WTC11 (cell line): ENCODE measurements around the gene TATDN3. TPM values are rescaled to one million over a fixed set of nuclear protein-coding genes. Genes with fewer than 3 reads are reported as not detected.
A peak's percentile ranks its signal among the peaks of the same experiment; 100 is the strongest.
"Not testable (repeated sequence)": the region's sequence is repeated elsewhere in the genome, so short reads cannot be mapped to it uniquely, and the experiment has no call there.

ENCODE experiments used
- ATAC-seq: fragments of 200-7000 bp; cut with Tn5 transposase; 2 replicates; pipeline ENCODE4 v1.10.0; 2021; ENCODE audit warnings: mild to moderate bottlenecking, moderate library complexity
- CTCF ChIA-PET: fragments of 300-600 bp; sonication (Branson Sonifier 250); formaldehyde crosslinking; loops from one replicate; lab custom pipeline; 2021; ENCODE audit warnings: antibody characterized with exemption; lab: Charles Lee
- POLR2A ChIA-PET: fragments of 350-600 bp; sonication (Branson Sonifier 250); formaldehyde crosslinking; loops from one replicate; lab custom pipeline; 2021; ENCODE audit warnings: antibody characterized with exemption; lab: Charles Lee
- DNase-seq: peaks from one replicate; pipeline ENCODE4 v3.0.0; 2021; ENCODE audit warnings: low spot score
- H3K27ac Mint-ChIP-seq: 2 replicates; pipeline ENCODE4 v1.8.0; 2021; ENCODE audit warnings: mixed read lengths
- H3K27me3 Mint-ChIP-seq: 2 replicates; pipeline ENCODE4 v1.8.0; 2021; ENCODE audit warnings: low read depth, mild to moderate bottlenecking, moderate library complexity, mixed read lengths
- H3K36me3 Mint-ChIP-seq: 2 replicates; pipeline ENCODE4 v1.8.0; 2021; ENCODE audit warnings: mixed read lengths
- H3K4me1 Mint-ChIP-seq: 2 replicates; pipeline ENCODE4 v1.8.0; 2022; ENCODE audit warnings: mixed read lengths
- H3K4me3 Mint-ChIP-seq: 2 replicates; pipeline ENCODE4 v1.8.0; 2021; ENCODE audit warnings: mild to moderate bottlenecking, moderate library complexity, mixed read lengths
- H3K9me3 Mint-ChIP-seq: 2 replicates; pipeline ENCODE4 v1.8.0; 2021; ENCODE audit warnings: mixed read lengths
- ATF6 ChIP-seq: sonication (generic); formaldehyde crosslinking; IDR thresholded peaks from 2 replicates; pipeline ENCODE4 v1.8.1; 2023; ENCODE audit warnings: mild to moderate bottlenecking, missing genetic modification reagents
- CREM ChIP-seq: sonication (generic); formaldehyde crosslinking; IDR thresholded peaks from 2 replicates; pipeline ENCODE4 v1.8.1; 2022; ENCODE audit warnings: mild to moderate bottlenecking, missing genetic modification reagents, moderate library complexity
- ETV6 ChIP-seq: sonication (generic); formaldehyde crosslinking; IDR thresholded peaks from 2 replicates; pipeline ENCODE4 v1.8.1; 2022; ENCODE audit warnings: mild to moderate bottlenecking, missing genetic modification reagents
- FOXJ3 ChIP-seq: sonication (generic); formaldehyde crosslinking; IDR thresholded peaks from 2 replicates; pipeline ENCODE4 v1.9.0; 2021; ENCODE audit warnings: missing genetic modification reagents, mild to moderate bottlenecking, borderline replicate concordance
- IRF2 ChIP-seq: sonication (generic); formaldehyde crosslinking; IDR thresholded peaks from 2 replicates; pipeline ENCODE4 v1.8.0; 2022; ENCODE audit warnings: low read depth, missing genetic modification reagents, borderline replicate concordance
- KAT7 ChIP-seq: sonication (generic); formaldehyde crosslinking; IDR thresholded peaks from 2 replicates; pipeline ENCODE4 v1.8.1; 2023; ENCODE audit warnings: missing genetic modification reagents, mild to moderate bottlenecking, borderline replicate concordance
- MLX ChIP-seq: sonication (generic); formaldehyde crosslinking; IDR thresholded peaks from 2 replicates; pipeline ENCODE4 v1.8.1; 2023; ENCODE audit warnings: mild to moderate bottlenecking, missing genetic modification reagents, moderate library complexity
- MYBL2 ChIP-seq: sonication (generic); formaldehyde crosslinking; IDR thresholded peaks from 2 replicates; pipeline ENCODE4 v1.8.1; 2023; ENCODE audit warnings: mild to moderate bottlenecking, moderate library complexity, missing genetic modification reagents
- PRDM15 ChIP-seq: sonication (generic); formaldehyde crosslinking; IDR thresholded peaks from 2 replicates; pipeline ENCODE4 v1.8.0; 2022; ENCODE audit warnings: missing genetic modification reagents
- PRRX2 ChIP-seq: fragments of 250-450 bp; sonication (Bioruptor Pico); IDR thresholded peaks from 2 replicates; pipeline ENCODE4 v1.8.0; 2021; ENCODE audit warnings: mild to moderate bottlenecking
- RORB ChIP-seq: fragments of 250-450 bp; sonication (Bioruptor Pico); IDR thresholded peaks from 2 replicates; pipeline ENCODE4 v1.9.0; 2021; ENCODE audit warnings: mild to moderate bottlenecking
- SOX15 ChIP-seq: fragments of 250-450 bp; sonication (Bioruptor Pico); IDR thresholded peaks from 2 replicates; pipeline ENCODE4 v1.9.0; 2021; ENCODE audit warnings: mild to moderate bottlenecking
- SP1 ChIP-seq: sonication (generic); formaldehyde crosslinking; conservative IDR thresholded peaks from 2 replicates; pipeline ENCODE4 v1.8.1; 2022; ENCODE audit warnings: missing genetic modification reagents
- TCF7 ChIP-seq: sonication (generic); formaldehyde crosslinking; IDR thresholded peaks from 2 replicates; pipeline ENCODE4 v1.8.0; 2022; ENCODE audit warnings: mild to moderate bottlenecking, low read depth, missing genetic modification reagents, moderate library complexity
- TEAD4 ChIP-seq: sonication (generic); formaldehyde crosslinking; IDR thresholded peaks from 2 replicates; pipeline ENCODE4 v1.8.0; 2022; ENCODE audit warnings: mild to moderate bottlenecking, missing genetic modification reagents
- TP53 ChIP-seq: sonication (generic); formaldehyde crosslinking; IDR thresholded peaks from 2 replicates; pipeline ENCODE4 v1.8.1; 2023; ENCODE audit warnings: mild to moderate bottlenecking, missing genetic modification reagents
- ZBTB43 ChIP-seq: sonication (generic); formaldehyde crosslinking; IDR thresholded peaks from 2 replicates; pipeline ENCODE4 v1.8.1; 2023; ENCODE audit warnings: mild to moderate bottlenecking, missing genetic modification reagents
- ZNF232 ChIP-seq: sonication (generic); formaldehyde crosslinking; IDR thresholded peaks from 2 replicates; pipeline ENCODE4 v1.8.0; 2022; ENCODE audit warnings: mild to moderate bottlenecking, missing genetic modification reagents
- ZNF423 ChIP-seq: fragments of 250-450 bp; sonication (Bioruptor Pico); IDR thresholded peaks from 2 replicates; pipeline ENCODE4 v2.1.2; 2022; ENCODE audit warnings: mild to moderate bottlenecking, moderate library complexity
- ZNF671 ChIP-seq: fragments of 250-450 bp; sonication (Bioruptor Pico); IDR thresholded peaks from 2 replicates; pipeline ENCODE4 v1.8.0; 2021; ENCODE audit warnings: mild to moderate bottlenecking
- total RNA-seq: library from RNA; stranded (reverse); gene quantifications from 3 replicates; pipeline ENCODE4 v1.2.3, GENCODE V29; 2021
- TF ChIP-seq, protein P1 (sequence below): fragments of 250-450 bp; sonication (Bioruptor Pico); IDR thresholded peaks from 2 replicates; pipeline ENCODE4 v1.9.0; 2021; ENCODE audit warnings: moderate library complexity, mild to moderate bottlenecking, inconsistent platforms, borderline replicate concordance
- TF ChIP-seq, protein P2 (sequence below): fragments of 250-450 bp; sonication (Bioruptor Pico); IDR thresholded peaks from 2 replicates; pipeline ENCODE4 v1.9.0; 2021; ENCODE audit warnings: mild to moderate bottlenecking

TATDN3 gene
- total RNA-seq, 1 experiment from 2014 or later = 19.3 TPM

GRCh38 chr1:212862111-212862690 lies 70.5 kb downstream of the TATDN3 start:
- ATAC-seq (no peak), DNase-seq (no peak)
- H3K36me3 Mint-ChIP-seq = peaks cover 41% of the 10 kb centered on the region
- no peak overlapping the region for H3K27ac Mint-ChIP-seq
- ChIA-PET POLR2A (interaction anchor here (0.7 kb wide), 1 partner anchor 1758 kb away, joined by 3 read pairs; no protein-coding TSS in a partner anchor), CTCF (interaction anchor here (3.0 kb wide), 1 partner anchor 47 kb away, joined by 14 read pairs; no protein-coding TSS in a partner anchor)
- H3K9me3 Mint-ChIP-seq = no peaks in the 10 kb centered on the region
- peaks cover 25% of the 10 kb centered on the region for H3K4me1 Mint-ChIP-seq
- no peaks in the 10 kb centered on the region for H3K27me3 Mint-ChIP-seq
- no peak overlapping the region for H3K4me3 Mint-ChIP-seq
- TF ChIP-seq MYBL2 = no peak
- TF ChIP-seq ZBTB43 = no peak
- TF ChIP-seq ZNF232 (CRISPR knock-in tag) = no peak
- no peak for TF ChIP-seq FOXJ3 (CRISPR knock-in tag)
- TF ChIP-seq KAT7 (CRISPR knock-in tag) = no peak
- TF ChIP-seq ZNF423 = no peak
- no peak for TF ChIP-seq CREM
- no peak for TF ChIP-seq TCF7 (CRISPR knock-in tag)
- TF ChIP-seq RORB (CRISPR knock-in tag) = no peak
- TF ChIP-seq TP53 (CRISPR knock-in tag) = no peak
- TF ChIP-seq ETV6 (CRISPR knock-in tag) = no peak
- no peak for TF ChIP-seq SP1 (CRISPR knock-in tag)
- TF ChIP-seq, all 79 proteins: peak for 0

DNA sequence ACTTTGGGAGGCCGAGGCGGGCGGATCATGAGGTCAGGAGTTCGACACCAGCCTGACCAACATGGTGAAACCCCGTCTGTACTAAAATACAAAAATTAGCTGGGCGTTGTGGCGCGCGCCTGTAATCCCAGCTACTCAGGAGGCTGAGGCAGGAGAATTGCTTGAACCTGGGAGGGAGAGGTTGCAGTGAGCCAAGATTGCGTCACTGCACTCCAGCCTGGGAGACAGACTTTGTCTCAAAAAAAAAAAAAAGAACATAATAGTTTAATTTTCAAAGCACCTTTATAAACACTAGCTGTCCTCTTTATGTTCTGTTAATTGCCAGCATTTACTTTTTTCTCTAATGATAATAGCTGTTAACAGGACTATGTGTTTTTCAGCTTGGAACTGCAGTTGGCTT lies 71.7 kb downstream of the TATDN3 start:
- H3K27me3 Mint-ChIP-seq, H3K4me3 Mint-ChIP-seq, H3K27ac Mint-ChIP-seq, H3K9me3 Mint-ChIP-seq, ATAC-seq, DNase-seq: not testable (repeated sequence)
- peaks cover 42% of the 10 kb centered on the region for H3K36me3 Mint-ChIP-seq
- peaks cover 26% of the 10 kb centered on the region for H3K4me1 Mint-ChIP-seq
- ChIA-PET CTCF (interaction anchor here (0.6 kb wide), 1 partner anchor 39 kb away, joined by 3 read pairs; no protein-coding TSS in a partner anchor), POLR2A (interaction anchor here (0.6 to 0.7 kb wide), 3 partner anchors 15 to 90 kb away, joined by 3 to 4 read pairs (median 3); no protein-coding TSS in a partner anchor)

DNA sequence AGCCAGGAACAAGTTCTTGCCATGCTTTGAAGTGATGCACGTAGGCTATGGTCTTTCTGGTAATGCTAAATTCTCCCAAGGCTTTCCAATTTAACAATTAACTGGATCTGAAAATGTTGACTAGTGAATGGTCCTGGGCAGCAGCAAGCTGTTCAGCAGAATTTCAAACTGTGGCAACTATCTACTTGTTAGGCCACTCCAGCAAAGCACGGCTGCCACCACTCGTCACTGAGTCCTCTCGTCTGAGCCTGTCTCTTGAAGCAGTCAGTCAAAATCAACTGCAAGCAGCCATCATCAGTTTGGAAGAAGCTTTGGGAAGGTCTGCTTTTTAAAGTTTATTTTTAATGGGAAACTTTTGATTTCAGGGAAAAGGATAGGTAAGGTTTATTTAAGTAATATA lies 72.5 kb downstream of the TATDN3 start:
- H3K27me3 Mint-ChIP-seq = no peaks in the 10 kb centered on the region
- H3K4me3 Mint-ChIP-seq = no peak overlapping the region
- H3K4me1 Mint-ChIP-seq = peaks cover 29% of the 10 kb centered on the region
- peak overlapping the region; percentile 73 for H3K27ac Mint-ChIP-seq
- ChIA-PET CTCF (no interaction called here), POLR2A (interaction anchor here (0.6 kb wide), 1 partner anchor 44 kb away, joined by 3 read pairs; no protein-coding TSS in a partner anchor)
- H3K36me3 Mint-ChIP-seq = peaks cover 44% of the 10 kb centered on the region
- no peak for DNase-seq
- H3K9me3 Mint-ChIP-seq = no peaks in the 10 kb centered on the region
- ATAC-seq = no peak
- TF ChIP-seq SOX15 (CRISPR knock-in tag) (no peak), IRF2 (CRISPR knock-in tag) (no peak), PRRX2 (CRISPR knock-in tag) (no peak), ATF6 (no peak), ZNF671 (CRISPR knock-in tag) (no peak), MLX (CRISPR knock-in tag) (no peak), TEAD4 (CRISPR knock-in tag) (no peak), PRDM15 (CRISPR knock-in tag) (no peak)
- TF ChIP-seq, protein P1, sequence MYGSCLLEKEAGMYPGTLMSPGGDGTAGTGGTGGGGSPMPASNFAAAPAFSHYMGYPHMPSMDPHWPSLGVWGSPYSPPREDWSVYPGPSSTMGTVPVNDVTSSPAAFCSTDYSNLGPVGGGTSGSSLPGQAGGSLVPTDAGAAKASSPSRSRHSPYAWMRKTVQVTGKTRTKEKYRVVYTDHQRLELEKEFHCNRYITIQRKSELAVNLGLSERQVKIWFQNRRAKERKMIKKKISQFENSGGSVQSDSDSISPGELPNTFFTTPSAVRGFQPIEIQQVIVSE (CRISPR knock-in tag) = no peak
- TF ChIP-seq, protein P2, sequence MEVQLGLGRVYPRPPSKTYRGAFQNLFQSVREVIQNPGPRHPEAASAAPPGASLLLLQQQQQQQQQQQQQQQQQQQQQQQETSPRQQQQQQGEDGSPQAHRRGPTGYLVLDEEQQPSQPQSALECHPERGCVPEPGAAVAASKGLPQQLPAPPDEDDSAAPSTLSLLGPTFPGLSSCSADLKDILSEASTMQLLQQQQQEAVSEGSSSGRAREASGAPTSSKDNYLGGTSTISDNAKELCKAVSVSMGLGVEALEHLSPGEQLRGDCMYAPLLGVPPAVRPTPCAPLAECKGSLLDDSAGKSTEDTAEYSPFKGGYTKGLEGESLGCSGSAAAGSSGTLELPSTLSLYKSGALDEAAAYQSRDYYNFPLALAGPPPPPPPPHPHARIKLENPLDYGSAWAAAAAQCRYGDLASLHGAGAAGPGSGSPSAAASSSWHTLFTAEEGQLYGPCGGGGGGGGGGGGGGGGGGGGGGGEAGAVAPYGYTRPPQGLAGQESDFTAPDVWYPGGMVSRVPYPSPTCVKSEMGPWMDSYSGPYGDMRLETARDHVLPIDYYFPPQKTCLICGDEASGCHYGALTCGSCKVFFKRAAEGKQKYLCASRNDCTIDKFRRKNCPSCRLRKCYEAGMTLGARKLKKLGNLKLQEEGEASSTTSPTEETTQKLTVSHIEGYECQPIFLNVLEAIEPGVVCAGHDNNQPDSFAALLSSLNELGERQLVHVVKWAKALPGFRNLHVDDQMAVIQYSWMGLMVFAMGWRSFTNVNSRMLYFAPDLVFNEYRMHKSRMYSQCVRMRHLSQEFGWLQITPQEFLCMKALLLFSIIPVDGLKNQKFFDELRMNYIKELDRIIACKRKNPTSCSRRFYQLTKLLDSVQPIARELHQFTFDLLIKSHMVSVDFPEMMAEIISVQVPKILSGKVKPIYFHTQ (CRISPR knock-in tag) = no peak
